HL-60 (cell line): ENCODE results near the gene ZBTB7C.

Source experiments
- GABPA ChIP-seq: IDR thresholded peaks from 2 replicates; pipeline ENCODE4 v1.6.1; 2012; ENCODE audit warnings: low read depth
- POLR2AphosphoS5 ChIP-seq: IDR thresholded peaks from 2 replicates; pipeline ENCODE4 v1.6.1; 2012; ENCODE audit warnings: low read depth
- SPI1 ChIP-seq: IDR thresholded peaks from 2 replicates; pipeline ENCODE4 v1.6.1; 2012; ENCODE audit warnings: low read depth, mild to moderate bottlenecking, borderline replicate concordance
- TF ChIP-seq, protein P1 (sequence below): IDR thresholded peaks from one replicate; pipeline ENCODE4 v1.5.1; 2011; ENCODE audit warnings: low read length, control low read depth, inconsistent platforms; ENCODE audit not compliant: insufficient read depth
- TF ChIP-seq, protein P2 (sequence below): IDR thresholded peaks from 2 replicates; pipeline ENCODE4 v1.6.1; 2012; ENCODE audit warnings: low read depth; ENCODE audit not compliant: insufficient replicate concordance

DNA sequence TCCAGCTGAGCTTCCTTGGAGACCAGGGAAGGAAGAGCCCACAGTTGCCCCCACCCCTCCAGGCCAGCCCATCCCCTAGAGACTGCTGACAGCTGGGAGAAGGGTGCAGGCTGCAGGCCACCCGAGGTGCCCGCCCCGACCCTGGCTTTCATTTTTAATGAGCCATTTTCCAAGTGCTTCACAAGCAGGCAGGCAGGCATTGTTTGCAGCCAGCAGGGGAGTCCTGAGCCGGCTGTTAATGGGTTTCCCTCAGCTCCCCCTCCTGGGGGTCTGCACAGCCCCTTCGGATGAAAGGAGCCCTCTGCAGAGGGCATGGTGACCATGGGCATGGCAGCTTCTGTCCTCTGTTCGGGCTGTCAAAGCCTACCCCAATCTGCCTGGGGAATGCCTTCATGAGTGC lies 94.5 kb downstream of the ZBTB7C start:
- TF ChIP-seq, protein P1, sequence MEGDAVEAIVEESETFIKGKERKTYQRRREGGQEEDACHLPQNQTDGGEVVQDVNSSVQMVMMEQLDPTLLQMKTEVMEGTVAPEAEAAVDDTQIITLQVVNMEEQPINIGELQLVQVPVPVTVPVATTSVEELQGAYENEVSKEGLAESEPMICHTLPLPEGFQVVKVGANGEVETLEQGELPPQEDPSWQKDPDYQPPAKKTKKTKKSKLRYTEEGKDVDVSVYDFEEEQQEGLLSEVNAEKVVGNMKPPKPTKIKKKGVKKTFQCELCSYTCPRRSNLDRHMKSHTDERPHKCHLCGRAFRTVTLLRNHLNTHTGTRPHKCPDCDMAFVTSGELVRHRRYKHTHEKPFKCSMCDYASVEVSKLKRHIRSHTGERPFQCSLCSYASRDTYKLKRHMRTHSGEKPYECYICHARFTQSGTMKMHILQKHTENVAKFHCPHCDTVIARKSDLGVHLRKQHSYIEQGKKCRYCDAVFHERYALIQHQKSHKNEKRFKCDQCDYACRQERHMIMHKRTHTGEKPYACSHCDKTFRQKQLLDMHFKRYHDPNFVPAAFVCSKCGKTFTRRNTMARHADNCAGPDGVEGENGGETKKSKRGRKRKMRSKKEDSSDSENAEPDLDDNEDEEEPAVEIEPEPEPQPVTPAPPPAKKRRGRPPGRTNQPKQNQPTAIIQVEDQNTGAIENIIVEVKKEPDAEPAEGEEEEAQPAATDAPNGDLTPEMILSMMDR: no peak
- TF ChIP-seq GABPA (no peak), POLR2AphosphoS5 (no peak), SPI1 (no peak)
- TF ChIP-seq, protein P2, sequence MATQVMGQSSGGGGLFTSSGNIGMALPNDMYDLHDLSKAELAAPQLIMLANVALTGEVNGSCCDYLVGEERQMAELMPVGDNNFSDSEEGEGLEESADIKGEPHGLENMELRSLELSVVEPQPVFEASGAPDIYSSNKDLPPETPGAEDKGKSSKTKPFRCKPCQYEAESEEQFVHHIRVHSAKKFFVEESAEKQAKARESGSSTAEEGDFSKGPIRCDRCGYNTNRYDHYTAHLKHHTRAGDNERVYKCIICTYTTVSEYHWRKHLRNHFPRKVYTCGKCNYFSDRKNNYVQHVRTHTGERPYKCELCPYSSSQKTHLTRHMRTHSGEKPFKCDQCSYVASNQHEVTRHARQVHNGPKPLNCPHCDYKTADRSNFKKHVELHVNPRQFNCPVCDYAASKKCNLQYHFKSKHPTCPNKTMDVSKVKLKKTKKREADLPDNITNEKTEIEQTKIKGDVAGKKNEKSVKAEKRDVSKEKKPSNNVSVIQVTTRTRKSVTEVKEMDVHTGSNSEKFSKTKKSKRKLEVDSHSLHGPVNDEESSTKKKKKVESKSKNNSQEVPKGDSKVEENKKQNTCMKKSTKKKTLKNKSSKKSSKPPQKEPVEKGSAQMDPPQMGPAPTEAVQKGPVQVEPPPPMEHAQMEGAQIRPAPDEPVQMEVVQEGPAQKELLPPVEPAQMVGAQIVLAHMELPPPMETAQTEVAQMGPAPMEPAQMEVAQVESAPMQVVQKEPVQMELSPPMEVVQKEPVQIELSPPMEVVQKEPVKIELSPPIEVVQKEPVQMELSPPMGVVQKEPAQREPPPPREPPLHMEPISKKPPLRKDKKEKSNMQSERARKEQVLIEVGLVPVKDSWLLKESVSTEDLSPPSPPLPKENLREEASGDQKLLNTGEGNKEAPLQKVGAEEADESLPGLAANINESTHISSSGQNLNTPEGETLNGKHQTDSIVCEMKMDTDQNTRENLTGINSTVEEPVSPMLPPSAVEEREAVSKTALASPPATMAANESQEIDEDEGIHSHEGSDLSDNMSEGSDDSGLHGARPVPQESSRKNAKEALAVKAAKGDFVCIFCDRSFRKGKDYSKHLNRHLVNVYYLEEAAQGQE: no peak
